NCI-H2227 (cell line): ENCODE data around the gene C11orf91.
A peak's percentile ranks its signal among the peaks of the same experiment; 100 is the strongest.
"Not testable (repeated sequence)": the region's sequence is repeated elsewhere in the genome, so short reads cannot be mapped to it uniquely, and the experiment has no call there.

Experiments used
- DNase-seq: peaks from one replicate; lab custom pipeline; 2025; ENCODE audit not compliant: unreplicated experiment; lab: John Stamatoyannopoulos, UW

Gene C11orf91

DNA sequence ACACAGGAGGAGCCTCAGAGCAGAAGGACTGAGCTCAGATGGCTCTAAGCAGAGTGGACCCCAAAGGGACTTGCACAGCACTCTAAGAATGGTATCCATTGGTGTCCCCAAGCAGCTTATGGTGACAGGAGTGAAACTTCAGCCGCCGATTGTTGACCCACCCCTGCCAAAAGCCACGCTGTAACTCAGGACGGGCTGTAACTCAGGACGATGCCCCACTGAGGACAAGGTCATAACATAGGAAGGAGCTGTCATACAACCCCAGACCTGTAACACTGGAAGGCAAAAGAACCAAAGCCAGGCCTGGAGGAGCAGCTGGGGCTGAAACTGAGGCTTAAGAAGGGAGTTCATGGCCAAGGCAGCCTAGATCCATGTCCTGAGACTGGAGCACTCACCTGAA, 21.4 kb upstream of the C11orf91 start:
- DNase-seq = no peak

GRCh38 chr11:33721426-33721825, 20.8 kb upstream of the C11orf91 start:
- DNase-seq = no peak

GRCh38 chr11:33719587-33719986, 19.0 kb upstream of the C11orf91 start:
- DNase-seq = no peak

- DNase-seq = no peak
Measured at GRCh38 chr11:33718440-33718839, 17.8 kb upstream of the C11orf91 start.

DNA sequence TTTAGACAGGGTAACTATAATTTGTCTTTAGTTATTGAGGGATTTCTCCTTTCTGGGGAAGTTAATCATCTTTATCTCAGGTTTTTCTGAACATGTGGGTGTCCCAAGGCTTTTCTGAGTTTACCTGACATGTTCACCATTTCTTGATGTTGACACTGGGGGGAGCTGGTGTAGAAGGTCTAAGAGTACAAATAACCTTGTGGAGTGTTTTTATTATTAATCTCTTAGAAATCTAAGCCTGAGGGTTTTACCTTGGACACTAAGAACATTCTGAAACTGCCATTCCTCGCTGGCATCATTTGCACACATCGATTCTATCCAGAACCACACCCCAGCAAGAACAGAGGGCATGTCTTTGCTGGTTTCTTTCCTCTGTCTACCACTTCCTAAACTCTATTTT, 15.6 kb upstream of the C11orf91 start:
- peak; percentile 24 for DNase-seq

DNA sequence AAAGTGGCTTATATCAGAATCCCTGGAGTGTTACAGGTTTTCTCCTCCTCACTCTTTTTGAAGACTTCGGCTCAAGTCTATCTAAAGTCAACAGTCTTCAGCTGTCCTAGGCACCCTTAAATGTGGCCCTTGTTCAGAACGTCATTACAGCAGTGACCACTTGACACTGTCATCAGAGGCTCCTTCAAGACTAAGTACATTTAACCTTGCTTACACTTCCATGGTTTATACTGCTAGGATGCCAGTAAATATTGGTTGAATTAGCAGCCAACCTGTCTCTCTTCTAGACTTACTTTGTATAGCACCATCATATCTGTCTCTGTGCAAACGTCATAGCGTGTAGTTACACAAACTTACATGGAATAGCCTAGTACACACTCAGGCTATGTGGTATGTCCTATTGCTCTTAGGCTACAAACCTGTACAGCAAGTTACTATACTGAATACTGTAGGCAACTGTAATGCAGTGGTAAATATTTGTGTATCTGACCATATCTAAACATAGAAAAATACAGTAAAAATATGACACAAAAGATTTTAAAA, 13.3 kb upstream of the C11orf91 start:
- no peak for DNase-seq

DNA sequence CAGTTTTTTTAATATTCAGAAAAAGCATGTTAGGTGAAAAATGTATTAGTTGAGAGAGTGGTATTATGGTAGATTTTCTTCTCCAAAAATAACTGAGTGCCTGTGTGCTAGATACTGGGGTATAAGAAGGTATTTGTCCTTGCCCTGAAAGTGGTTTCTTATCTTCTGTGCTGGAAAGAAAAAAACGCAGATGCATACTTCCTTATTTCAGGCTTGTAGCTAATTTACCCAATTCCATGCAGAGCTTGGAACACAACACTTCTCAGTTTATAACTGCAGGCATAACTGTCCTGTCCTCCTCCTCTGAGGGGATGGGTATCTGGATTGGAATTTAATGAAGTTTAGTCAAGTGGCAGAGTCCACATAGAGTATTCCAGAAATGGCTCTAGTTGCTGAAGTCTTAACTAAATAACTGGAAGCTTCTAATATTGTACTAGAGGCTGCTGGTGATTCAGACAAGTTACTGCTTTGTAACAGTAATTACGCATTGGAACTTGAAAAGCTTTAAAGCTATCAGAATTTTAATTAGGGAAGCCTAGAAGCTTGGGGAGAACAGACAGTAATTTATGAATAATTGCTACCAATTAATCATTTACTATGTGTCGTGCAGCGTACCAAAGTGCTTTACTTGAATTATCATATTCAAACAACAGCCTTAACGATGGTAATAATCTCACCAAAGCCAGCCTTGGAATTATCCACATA, 12.7 kb upstream of the C11orf91 start:
- no peak for DNase-seq

- no peak for DNase-seq
Measured at GRCh38 chr11:33712436-33712835, 11.8 kb upstream of the C11orf91 start.

- no peak for DNase-seq
Measured at GRCh38 chr11:33709466-33709865, 8.8 kb upstream of the C11orf91 start.

DNA sequence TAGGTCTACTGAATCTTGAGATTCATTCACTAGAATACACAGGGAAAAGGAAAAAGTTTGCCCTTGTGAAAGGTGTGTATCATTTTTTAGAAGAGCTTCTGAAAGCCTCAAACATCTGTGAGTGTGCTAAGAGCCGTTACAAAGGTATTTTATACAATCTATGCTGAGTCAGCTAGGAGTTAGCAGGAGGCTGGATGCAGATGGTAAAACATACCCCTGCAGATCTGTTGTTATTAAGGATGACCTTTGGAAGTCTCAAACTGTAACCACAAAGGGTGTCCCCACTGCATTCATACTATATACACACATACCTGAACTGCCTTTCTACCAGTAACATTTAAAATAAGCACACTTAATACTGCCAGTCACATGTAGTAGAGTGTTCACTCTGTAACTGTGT, 8.4 kb upstream of the C11orf91 start:
- no peak for DNase-seq

DNA sequence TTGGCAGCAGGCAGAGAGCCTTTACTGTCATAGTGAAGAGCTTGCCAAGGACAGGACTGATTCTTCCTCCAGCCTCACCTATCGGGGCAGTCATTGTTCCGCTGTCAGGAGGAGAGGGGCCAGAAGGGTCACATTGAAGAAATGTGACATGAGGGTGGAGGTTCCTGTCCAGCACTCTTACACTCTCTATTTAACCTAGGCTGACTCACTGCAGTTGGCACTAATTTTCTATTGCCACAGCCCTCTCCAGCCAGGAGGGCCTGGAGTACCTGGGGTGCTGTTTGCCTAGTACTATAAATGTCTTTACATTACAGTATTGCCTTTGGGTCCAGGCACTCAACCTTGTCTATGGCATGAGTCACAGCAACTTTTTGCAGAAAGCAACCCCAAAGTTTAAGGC, 7.2 kb upstream of the C11orf91 start:
- not testable (repeated sequence) for DNase-seq

DNA sequence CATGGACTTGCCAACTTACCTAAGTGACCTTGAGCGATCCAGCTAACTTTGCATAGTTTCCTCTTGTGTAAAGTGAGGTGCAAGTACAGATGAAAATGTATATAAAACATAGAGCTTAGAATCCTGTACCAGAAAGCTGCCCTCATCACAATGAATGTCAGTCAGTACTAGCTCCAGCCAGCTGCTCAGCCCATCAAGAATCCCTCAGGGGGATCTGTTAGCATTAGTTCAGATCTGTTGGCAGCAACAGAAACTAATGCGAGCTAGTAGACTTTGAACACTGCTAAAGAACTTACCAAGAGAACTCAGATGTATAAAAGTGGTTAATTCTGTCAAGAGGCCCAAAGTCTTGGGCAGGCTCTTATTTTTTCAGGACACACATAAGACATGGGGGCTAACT, 6.3 kb upstream of the C11orf91 start:
- no peak for DNase-seq

DNA sequence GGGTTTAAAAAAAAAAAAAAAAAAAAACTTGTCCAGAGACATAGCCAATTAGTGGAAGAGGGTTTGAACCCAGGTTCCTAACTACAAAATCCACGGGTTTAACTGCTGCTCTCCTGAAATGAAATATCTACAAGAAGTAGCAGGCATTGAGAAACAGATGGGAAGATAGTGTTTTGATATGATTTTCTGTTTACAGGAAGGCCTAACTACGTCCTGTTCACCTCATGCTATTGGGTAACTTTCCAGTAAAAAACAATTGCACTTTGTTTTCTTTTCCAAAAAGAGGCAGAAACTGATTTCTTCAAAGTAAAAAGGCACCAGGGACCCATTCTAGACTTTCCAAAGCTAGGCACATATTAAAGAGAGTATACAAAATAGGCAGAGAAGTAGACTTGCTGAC, 5.9 kb upstream of the C11orf91 start:
- DNase-seq = no peak

- no peak for DNase-seq
Measured at GRCh38 chr11:33704240-33705002, 3.8 kb upstream of the C11orf91 start.

DNA sequence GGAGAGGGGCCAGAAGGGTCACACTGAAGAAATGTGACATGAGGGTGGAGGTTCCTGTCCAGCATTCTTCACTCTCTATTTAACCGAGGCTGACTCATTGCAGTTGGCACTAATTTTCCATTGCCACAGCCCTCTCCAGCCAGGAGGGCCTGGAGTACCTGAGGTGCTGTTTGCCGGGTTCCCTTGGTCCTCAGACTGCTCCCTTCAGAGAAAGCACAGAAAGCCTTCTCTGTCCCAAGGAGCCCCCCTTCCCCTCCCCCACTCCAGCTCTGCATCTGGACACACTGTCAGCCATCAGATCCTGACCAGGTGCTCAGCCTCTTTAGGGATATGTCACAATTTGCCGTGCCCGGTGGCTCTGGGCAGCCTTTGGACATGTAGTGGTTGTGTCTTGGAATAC, 3.2 kb upstream of the C11orf91 start:
- no peak for DNase-seq

GRCh38 chr11:33703234-33703633, 2.6 kb upstream of the C11orf91 start:
- no peak for DNase-seq

DNA sequence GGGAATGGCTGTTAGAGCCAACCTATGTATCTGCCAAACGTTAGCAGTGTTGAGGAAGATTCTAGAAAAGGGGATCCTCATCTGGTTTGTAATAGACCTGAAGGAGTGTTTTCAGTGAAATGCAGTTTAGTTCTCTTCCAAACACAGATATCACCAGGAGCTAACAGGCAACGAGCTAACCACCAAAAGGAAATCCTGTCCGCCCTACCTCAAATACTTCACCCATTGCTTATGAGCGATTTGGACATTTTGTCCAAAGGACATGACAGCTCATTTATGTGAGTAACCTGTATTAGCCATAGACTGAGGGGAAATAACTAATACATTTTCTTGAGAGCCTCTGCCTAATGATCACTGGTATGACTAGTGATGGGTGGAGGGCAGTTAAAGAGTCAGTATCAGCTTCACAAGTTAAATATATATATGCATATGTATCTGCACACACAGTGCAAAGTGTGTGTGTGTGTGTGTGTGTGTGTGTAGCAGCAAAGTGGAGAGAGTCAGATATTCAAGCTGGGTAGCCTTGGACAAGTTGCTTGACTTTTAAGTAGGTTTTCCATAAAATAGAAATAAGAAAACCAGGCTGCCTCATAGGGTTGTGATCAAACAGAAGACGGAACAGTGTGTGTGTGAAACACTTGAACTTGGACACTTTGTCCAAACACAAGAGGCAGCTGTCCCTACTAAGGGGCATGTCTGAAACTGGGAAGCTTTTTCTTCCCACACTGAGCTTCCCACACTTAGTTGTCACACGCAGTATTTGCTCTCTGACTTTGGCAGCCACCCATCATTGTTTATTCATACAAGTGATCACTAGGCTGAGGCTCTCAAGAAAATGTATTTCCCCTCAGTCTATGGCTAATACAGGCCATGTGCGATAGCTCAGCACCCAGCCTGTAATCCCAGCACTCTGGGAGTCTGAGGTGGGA, 940 bp upstream of the C11orf91 start:
- DNase-seq = no peak

GRCh38 chr11:33700063-33700501, 544 bp downstream of the C11orf91 start:
- no peak for DNase-seq

DNA sequence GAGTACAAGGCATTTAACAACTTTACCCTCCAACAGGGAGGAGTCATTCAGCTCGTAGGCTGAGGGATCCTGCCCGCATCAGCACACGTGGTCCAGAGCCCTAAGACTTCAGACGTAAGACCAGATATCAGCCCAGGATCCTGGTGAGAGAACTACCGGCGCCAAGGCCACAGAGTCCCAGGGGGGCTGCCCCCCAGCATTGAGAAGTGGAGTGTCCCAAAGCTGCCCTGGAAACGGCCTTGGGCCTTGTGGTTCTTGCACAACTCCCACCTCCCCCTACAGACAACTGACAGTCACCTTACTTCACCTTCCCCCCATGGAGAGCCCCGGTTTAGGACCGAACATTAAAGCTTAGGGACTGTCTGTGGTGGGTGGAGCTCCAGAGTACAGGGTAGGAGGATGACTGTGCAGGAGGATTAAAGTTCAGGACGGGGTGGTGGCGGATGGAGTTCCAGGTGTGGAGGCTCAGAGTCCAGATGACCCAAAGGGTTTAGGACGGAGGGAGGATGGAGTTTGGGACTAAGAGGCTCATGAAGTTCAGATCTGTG, 1.0 kb downstream of the C11orf91 start:
- no peak for DNase-seq

GRCh38 chr11:33698921-33699320, 1.7 kb downstream of the C11orf91 start:
- no peak for DNase-seq

DNA sequence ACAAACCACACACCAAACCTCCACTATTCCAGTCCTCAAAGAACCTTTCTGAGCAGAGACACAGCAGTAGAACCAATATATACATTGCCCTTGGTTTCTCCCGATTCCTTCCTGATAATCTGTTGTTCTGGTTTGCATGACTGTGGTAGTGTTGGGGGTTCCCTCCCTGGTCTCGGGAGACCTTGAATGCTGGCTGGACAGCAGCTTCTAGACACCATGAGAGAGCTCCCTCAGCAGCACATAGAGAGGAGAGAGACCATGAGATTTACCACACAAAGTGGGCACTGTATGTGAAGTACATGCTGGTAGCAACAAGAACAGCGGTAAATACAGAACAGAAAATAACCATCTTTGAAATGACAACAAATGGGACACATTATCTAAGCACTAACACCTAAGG, 2.6 kb downstream of the C11orf91 start:
- DNase-seq = no peak
